ENCODE measurements around the gene PER1. TPM values are rescaled to one million over a fixed set of nuclear protein-coding genes. Genes with fewer than 3 reads are reported as not detected.

PER1 gene
- total RNA-seq, 1 donor from 2014 or later = 45.0 TPM

DNA sequence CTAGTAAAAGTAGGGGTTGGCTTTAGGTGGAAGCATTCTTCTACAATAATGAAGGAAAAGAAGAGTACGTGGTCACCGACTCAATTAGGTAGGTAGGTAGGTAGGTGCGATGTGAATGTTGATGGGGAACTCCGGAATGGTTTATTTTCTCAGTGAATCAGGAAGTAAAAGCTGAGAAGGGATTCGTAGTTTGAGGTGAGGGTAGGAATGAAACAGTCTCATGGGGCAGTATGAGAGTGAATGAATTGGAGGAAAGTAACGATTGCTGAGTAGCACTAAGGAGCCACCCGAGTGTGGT, 13.9 kb downstream of the PER1 start:
- ATAC-seq (ENCODE audit: low read depth) = no peak
- POLR2A ChIA-PET = interaction anchor here (1.0 to 6.3 kb wide), 20 partner anchors 12 to 451 kb away, joined by 3 to 139 read pairs (median 10); partner anchors contain the start of genes BORCS6, CTC1, HES7 and PER1
- H3K4me3 Mint-ChIP-seq = no peak overlapping the region
- no peak overlapping the region for H3K27ac Mint-ChIP-seq
- peaks cover 23% of the 10 kb centered on the region for H3K36me3 Mint-ChIP-seq (ENCODE audit: low read depth)
- CTCF ChIA-PET = interaction anchor here (0.9 to 2.8 kb wide), 12 partner anchors 12 to 238 kb away, joined by 3 to 19 read pairs (median 4); partner anchors contain the start of gene KRABD2
- TF ChIP-seq, protein P1, sequence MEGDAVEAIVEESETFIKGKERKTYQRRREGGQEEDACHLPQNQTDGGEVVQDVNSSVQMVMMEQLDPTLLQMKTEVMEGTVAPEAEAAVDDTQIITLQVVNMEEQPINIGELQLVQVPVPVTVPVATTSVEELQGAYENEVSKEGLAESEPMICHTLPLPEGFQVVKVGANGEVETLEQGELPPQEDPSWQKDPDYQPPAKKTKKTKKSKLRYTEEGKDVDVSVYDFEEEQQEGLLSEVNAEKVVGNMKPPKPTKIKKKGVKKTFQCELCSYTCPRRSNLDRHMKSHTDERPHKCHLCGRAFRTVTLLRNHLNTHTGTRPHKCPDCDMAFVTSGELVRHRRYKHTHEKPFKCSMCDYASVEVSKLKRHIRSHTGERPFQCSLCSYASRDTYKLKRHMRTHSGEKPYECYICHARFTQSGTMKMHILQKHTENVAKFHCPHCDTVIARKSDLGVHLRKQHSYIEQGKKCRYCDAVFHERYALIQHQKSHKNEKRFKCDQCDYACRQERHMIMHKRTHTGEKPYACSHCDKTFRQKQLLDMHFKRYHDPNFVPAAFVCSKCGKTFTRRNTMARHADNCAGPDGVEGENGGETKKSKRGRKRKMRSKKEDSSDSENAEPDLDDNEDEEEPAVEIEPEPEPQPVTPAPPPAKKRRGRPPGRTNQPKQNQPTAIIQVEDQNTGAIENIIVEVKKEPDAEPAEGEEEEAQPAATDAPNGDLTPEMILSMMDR (IDR thresholded peaks at IDR 0.05) = no peak
- no peaks in the 10 kb centered on the region for H3K27me3 Mint-ChIP-seq
- no peaks in the 10 kb centered on the region for H3K4me1 Mint-ChIP-seq
- intact Hi-C loops (cut with micrococcal nuclease) = loop anchor here (1.0 kb wide), 2 partner anchors 12 to 162 kb away; no protein-coding TSS in a partner anchor
- no peaks in the 10 kb centered on the region for H3K9me3 Mint-ChIP-seq
- no peak for DNase-seq

DNA sequence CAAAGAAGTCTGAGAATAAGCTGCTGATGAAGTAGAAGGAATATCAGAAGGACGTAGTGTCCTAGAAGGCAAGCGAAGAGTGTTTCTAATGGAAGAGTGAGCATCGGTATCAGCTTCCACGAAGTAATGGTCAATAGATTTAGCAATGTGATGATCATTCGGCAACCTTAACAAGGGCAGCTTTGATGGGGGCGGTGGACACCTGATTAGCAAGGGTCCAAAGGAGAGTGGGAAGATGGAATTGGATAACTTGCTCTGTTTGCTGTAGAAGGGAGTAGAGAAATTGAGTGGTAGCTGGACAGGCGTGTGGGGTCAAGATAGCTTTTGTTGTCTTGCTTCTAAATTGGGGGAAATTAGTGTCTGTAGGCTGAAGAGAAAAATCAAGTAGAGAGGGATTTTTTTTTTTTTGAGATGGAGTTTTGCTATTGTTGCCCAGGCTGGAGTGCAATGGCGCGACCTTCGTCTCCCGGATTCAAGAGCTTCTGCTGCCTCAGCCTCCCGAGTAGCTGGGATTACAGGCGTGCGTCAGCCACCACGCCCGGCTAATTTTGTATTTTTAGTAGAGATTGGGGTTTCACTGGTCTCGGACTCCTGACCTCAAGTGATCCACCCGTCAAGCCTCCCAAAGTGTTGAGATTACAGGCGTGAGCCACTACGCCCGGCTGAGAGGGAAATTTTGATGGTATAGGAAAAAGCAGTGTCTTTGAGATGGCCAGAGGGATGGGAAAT, 14.4 kb downstream of the PER1 start:
- intact Hi-C loops (cut with micrococcal nuclease) = loop anchor here (1.0 kb wide), 2 partner anchors 12 to 162 kb away; no protein-coding TSS in a partner anchor
- TF ChIP-seq, protein P1 (IDR thresholded peaks at IDR 0.05) = no peak
- no peak for DNase-seq
- Mint-ChIP-seq H3K4me1 (no peaks in the 10 kb centered on the region), H3K9me3 (no peaks in the 10 kb centered on the region), H3K4me3 (no peak overlapping the region), H3K27me3 (no peaks in the 10 kb centered on the region), H3K27ac (no peak overlapping the region), H3K36me3 (ENCODE audit: low read depth) (peaks cover 20% of the 10 kb centered on the region)
- POLR2A ChIA-PET = interaction anchor here (1.0 to 6.3 kb wide), 11 partner anchors 11 to 158 kb away, joined by 3 to 139 read pairs (median 14); partner anchors contain the start of genes CTC1, HES7, PER1 and SLC25A35
- no peak for ATAC-seq (ENCODE audit: low read depth)
- CTCF ChIA-PET = interaction anchor here (0.7 to 2.8 kb wide), 12 partner anchors 11 to 239 kb away, joined by 3 to 19 read pairs (median 3); partner anchors contain the start of gene KRABD2

DNA sequence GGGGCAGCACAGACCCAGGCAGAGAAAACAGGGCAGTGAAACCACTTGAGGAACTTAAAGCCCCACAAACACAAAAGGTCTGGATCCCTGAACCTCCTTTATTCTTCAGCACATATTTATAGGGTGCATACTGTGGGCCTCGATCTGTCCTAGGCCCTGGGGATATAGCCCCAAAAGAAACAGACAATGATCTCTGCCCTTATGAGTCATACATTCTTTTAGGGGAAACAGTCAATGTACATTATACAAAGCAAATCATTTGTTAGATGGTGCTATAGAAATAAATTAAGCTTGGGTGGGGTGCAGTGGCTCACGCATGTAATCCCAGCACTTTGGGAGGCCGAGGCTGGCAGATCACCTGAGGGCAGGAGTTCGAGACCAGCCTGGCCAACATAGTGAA, 18.3 kb downstream of the PER1 start:
- no peaks in the 10 kb centered on the region for H3K9me3 Mint-ChIP-seq
- ChIA-PET CTCF (no interaction called here), POLR2A (interaction anchor here (1.2 to 1.7 kb wide), 2 partner anchors 10 to 23 kb away, joined by 3 to 5 read pairs; partner anchors contain the start of gene HES7)
- no peak for DNase-seq
- no peaks in the 10 kb centered on the region for H3K36me3 Mint-ChIP-seq (ENCODE audit: low read depth)
- peaks cover 5% of the 10 kb centered on the region for H3K27me3 Mint-ChIP-seq
- intact Hi-C loops (cut with micrococcal nuclease) = no loop called here
- TF ChIP-seq, protein P1 (IDR thresholded peaks at IDR 0.05) = no peak
- no peaks in the 10 kb centered on the region for H3K4me1 Mint-ChIP-seq
- H3K4me3 Mint-ChIP-seq = no peak overlapping the region
- no peak overlapping the region for H3K27ac Mint-ChIP-seq
- ATAC-seq (ENCODE audit: low read depth) = no peak

DNA sequence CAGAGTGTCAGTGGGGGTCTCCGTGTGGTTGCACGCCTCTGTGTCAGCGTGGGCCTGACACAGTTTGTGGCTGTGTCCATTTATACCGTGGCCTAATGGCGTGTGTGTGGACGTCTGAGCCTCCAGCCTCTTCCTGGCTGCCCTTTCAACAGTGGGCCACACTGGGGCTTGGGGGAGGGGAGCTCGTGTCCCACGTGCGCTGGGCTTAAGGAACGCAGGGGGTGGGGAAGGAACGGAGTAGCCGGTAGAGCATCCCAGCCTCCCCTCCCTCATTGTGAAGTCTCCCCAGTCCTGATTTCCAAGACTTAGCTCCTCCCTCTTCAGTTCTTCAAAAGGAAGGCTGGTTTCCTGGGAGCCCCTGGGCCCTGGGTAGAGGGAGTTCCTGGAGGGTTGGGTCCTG, 18.8 kb downstream of the PER1 start:
- no peak for ATAC-seq (ENCODE audit: low read depth)
- no peak overlapping the region for H3K4me3 Mint-ChIP-seq
- TF ChIP-seq, protein P1 (IDR thresholded peaks at IDR 0.05) = no peak
- no peaks in the 10 kb centered on the region for H3K36me3 Mint-ChIP-seq (ENCODE audit: low read depth)
- ChIA-PET CTCF (no interaction called here), POLR2A (interaction anchor here (1.2 to 1.7 kb wide), 2 partner anchors 9 to 23 kb away, joined by 3 to 5 read pairs; partner anchors contain the start of gene HES7)
- intact Hi-C loops (cut with micrococcal nuclease) = no loop called here
- H3K27me3 Mint-ChIP-seq = peaks cover 5% of the 10 kb centered on the region
- H3K27ac Mint-ChIP-seq = no peak overlapping the region
- H3K9me3 Mint-ChIP-seq = no peaks in the 10 kb centered on the region
- DNase-seq = no peak
- H3K4me1 Mint-ChIP-seq = no peaks in the 10 kb centered on the region

DNA sequence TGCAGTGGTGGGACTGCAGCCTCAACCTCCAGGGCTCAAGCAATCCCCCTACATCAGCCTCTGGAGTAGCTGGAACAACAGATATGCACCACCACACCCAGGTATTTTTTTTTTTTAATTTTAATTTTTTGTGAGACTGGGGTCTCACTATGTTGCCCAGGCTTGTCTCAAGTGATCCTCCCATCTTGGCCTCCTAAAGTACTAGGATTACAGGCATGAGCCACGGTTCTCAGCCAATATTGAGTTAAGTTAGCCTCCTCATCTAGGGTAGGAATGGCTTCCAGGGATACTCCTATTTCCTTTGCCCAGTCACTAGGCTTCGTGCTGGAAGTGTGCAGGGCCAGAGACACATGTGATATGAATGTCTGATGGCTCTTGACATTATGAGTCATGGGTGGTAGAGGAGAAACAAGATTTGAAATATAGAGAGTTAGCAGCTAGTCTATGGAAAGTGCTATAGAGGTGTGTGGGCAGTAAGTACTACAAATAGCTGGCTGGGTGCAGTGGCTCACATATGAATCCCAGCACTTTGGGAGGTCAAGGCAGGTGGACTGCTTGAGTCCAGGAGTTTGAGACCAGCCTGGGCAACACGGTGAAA, 20.3 kb downstream of the PER1 start:
- Mint-ChIP-seq H3K4me3 (no peak overlapping the region), H3K27me3 (peaks cover 8% of the 10 kb centered on the region), H3K27ac (no peak overlapping the region), H3K4me1 (peaks cover 5% of the 10 kb centered on the region), H3K9me3 (no peaks in the 10 kb centered on the region), H3K36me3 (ENCODE audit: low read depth) (no peaks in the 10 kb centered on the region)
- ChIA-PET POLR2A (interaction anchor here (0.7 to 1.0 kb wide), 2 partner anchors 27 to 41 kb away, joined by 3 to 4 read pairs; no protein-coding TSS in a partner anchor), CTCF (no interaction called here)
- intact Hi-C loops (cut with micrococcal nuclease) = no loop called here
- TF ChIP-seq, protein P1 (IDR thresholded peaks at IDR 0.05) = no peak
- DNase-seq (no peak), ATAC-seq (ENCODE audit: low read depth) (no peak)

Data from activated B cell treated with CpG ODN at 0.5 μM for 24 hours (primary cell).